Measurements from ENCODE around the gene RALGAPB. TPM values are rescaled to one million over a fixed set of nuclear protein-coding genes. Genes with fewer than 3 reads are reported as not detected.

Gene RALGAPB
- total and polyA plus RNA-seq, 2 of the 13 experiments (the other 11 are each of a cell fraction or from before 2014, with no cell fraction given) = 17.6 to 30.6 TPM

DNA sequence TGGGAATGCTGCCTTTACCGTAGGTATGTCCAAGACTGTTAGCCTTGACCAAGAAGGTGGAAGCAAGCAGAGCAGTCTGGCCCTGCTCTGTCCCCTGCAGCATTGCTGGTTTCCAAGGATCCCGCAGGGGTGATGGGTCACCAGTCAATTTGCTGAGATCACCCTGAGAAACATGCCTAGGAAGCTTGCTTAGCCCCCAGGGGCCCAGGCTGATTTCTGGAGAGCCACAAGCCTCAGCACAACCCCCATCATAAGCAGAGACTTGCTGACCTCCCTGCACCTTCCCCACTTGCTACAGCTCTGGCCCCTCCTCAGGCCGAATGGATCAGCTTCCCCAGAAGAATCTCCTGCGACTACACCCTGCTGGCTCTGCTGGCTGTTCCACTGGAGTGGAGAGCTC is 150.4 kb downstream of the RALGAPB start:
- no peak for ATAC-seq
- no peak overlapping the region for H3K27ac ChIP-seq (ENCODE audit: extremely low read length, insufficient read depth, low read length)
- H3K9ac ChIP-seq (ENCODE audit: insufficient read depth, low read depth, low read length) = no peak overlapping the region
- H3K79me2 ChIP-seq (ENCODE audit: insufficient read depth, low read length) = no peaks in the 10 kb centered on the region
- no peak for FAIRE-seq
- POLR2A ChIA-PET = no interaction called here
- H3K27me3 ChIP-seq (ENCODE audit: control insufficient read depth in 1 of 2, insufficient read depth in 2 of 2, low read length in 2 of 2) = peaks cover 2 to 30% of the 10 kb centered on the region in 2 experiments; a peak in 4 of 5 replicates
- in situ Hi-C loops (cut with HindIII; ENCODE audit: extremely low pct_ligation_motif_present, low pct_unique_long_range_greater_than_20kb) (no loop called here), intact Hi-C loops (cut with micrococcal nuclease; ENCODE audit: unreplicated experiment) (no loop called here)
- no peaks in the 10 kb centered on the region for H3K36me3 ChIP-seq (replicated peaks in 1 of 2; ENCODE audit: control insufficient read depth in 1 of 2, insufficient read depth in 2 of 2, low read length in 2 of 2)
- H3K4me1 ChIP-seq (ENCODE audit: insufficient read depth, low read length) = no peaks in the 10 kb centered on the region
- no peaks in the 10 kb centered on the region for H4K20me1 ChIP-seq (ENCODE audit: insufficient read depth, low read length)
- TF ChIP-seq ARNTL (CRISPR knock-in tag; IDR thresholded peaks at IDR 0.05) (no peak), RORA (CRISPR knock-in tag; IDR thresholded peaks at IDR 0.05) (no peak), SAP130 (CRISPR knock-in tag; IDR thresholded peaks at IDR 0.05; ENCODE audit: low read depth) (no peak), THAP11 (CRISPR knock-in tag; IDR thresholded peaks at IDR 0.05) (no peak), TEAD3 (CRISPR knock-in tag; optimal IDR thresholded peaks at IDR 0.05; ENCODE audit: borderline replicate concordance) (no peak), ZNF18 (CRISPR knock-in tag; IDR thresholded peaks at IDR 0.05; ENCODE audit: insufficient replicate concordance) (no peak)
- H3K4me3 ChIP-seq (replicated peaks in 1 of 3; ENCODE audit: insufficient read depth in 1 of 3, low read depth in 2 of 3, low read length in 3 of 3) = no peak overlapping the region
- H2AFZ ChIP-seq (ENCODE audit: low read length) = no peak overlapping the region
- no peak for DNase-seq (ENCODE audit: low spot score)
- 50% methylated on average over 4 of the region's 4 CpGs for WGBS (ENCODE audit: low lambda C conversion rate)
- CTCF ChIA-PET (ENCODE audit: low intra/inter-chr PET ratio, low total read pairs) = no interaction called here
- no TSS peak for BruUV-seq (replicated peaks)
- peaks cover 3% of the 10 kb centered on the region; the same call in 1 of the 2 replicates for H3K9me3 ChIP-seq (ENCODE audit: low read length)
- H3K4me2 ChIP-seq (ENCODE audit: low read depth, low read length) = no peak overlapping the region

- ATAC-seq = no peak
- Histone ChIP-seq H3K4me1 (ENCODE audit: insufficient read depth, low read length) (no peaks in the 10 kb centered on the region), H3K27ac (ENCODE audit: extremely low read length, insufficient read depth, low read length) (no peak overlapping the region), H4K20me1 (ENCODE audit: insufficient read depth, low read length) (no peaks in the 10 kb centered on the region), H2AFZ (ENCODE audit: low read length) (no peak overlapping the region), H3K36me3 (replicated peaks in 1 of 2; ENCODE audit: control insufficient read depth in 1 of 2, insufficient read depth in 2 of 2, low read length in 2 of 2) (no peaks in the 10 kb centered on the region), H3K79me2 (ENCODE audit: insufficient read depth, low read length) (no peaks in the 10 kb centered on the region), H3K9ac (ENCODE audit: insufficient read depth, low read depth, low read length) (no peak overlapping the region), H3K4me3 (replicated peaks in 1 of 3; ENCODE audit: insufficient read depth in 1 of 3, low read depth in 2 of 3, low read length in 3 of 3) (no peak overlapping the region), H3K4me2 (ENCODE audit: low read depth, low read length) (no peak overlapping the region), H3K27me3 (ENCODE audit: control insufficient read depth in 1 of 2, insufficient read depth in 2 of 2, low read length in 2 of 2) (peaks cover 2 to 24% of the 10 kb centered on the region in 2 experiments), H3K9me3 (ENCODE audit: low read length) (peaks cover 3% of the 10 kb centered on the region; the same call in 1 of the 2 replicates)
- intact Hi-C loops (cut with micrococcal nuclease; ENCODE audit: unreplicated experiment) = no loop called here
- POLR2A ChIA-PET = no interaction called here
- in situ Hi-C loops (cut with HindIII; ENCODE audit: extremely low pct_ligation_motif_present, low pct_unique_long_range_greater_than_20kb) = no loop called here
- DNase-seq (ENCODE audit: low spot score) = no peak
- CTCF ChIA-PET (ENCODE audit: low intra/inter-chr PET ratio, low total read pairs) = no interaction called here
- no TSS peak for BruUV-seq (replicated peaks)
- no peak for FAIRE-seq
- 59% methylated on average over 2 of the region's 2 CpGs for WGBS (ENCODE audit: low lambda C conversion rate)
- no peak for TF ChIP-seq ZNF704 (CRISPR knock-in tag; IDR thresholded peaks at IDR 0.05; ENCODE audit: borderline replicate concordance)
- peak; percentile 57 for TF ChIP-seq YY1 (IDR thresholded peaks at IDR 0.05; ENCODE audit: insufficient read depth, insufficient replicate concordance, low read depth, low read length)
These were observed 151.4 kb downstream of the RALGAPB start for GRCh38 chr20:38624084-38624483.
